NT2/D1 (cell line): Measurements from ENCODE around the gene C8A.

Experiments used
- SUZ12 ChIP-seq: IDR thresholded peaks from 2 replicates; pipeline ENCODE4 v1.6.1; 2011; ENCODE audit not compliant: insufficient read length, insufficient read depth; ENCODE audit errors: extremely low read depth
- YY1 ChIP-seq: IDR thresholded peaks from 2 replicates; pipeline ENCODE4 v1.6.1; 2011; ENCODE audit not compliant: insufficient read length, insufficient read depth
- ZNF274 ChIP-seq: IDR thresholded peaks from 2 replicates; pipeline ENCODE4 v1.6.1; 2011; ENCODE audit warnings: mild to moderate bottlenecking, low read depth, low read length

- TF ChIP-seq SUZ12 (no peak), ZNF274 (no peak), YY1 (no peak)
Observed at GRCh38 chr1:56908619-56909221, 54.1 kb downstream of the C8A start.
